ENCODE data around the gene NAT14. TPM values are rescaled to one million over a fixed set of nuclear protein-coding genes. Genes with fewer than 3 reads are reported as not detected.

NAT14 gene
- total and polyA plus RNA-seq, 2 of the 8 experiments (the other 6 are each of a cell fraction or from before 2014, with no cell fraction given) = 47.1 to 71.2 TPM

DNA sequence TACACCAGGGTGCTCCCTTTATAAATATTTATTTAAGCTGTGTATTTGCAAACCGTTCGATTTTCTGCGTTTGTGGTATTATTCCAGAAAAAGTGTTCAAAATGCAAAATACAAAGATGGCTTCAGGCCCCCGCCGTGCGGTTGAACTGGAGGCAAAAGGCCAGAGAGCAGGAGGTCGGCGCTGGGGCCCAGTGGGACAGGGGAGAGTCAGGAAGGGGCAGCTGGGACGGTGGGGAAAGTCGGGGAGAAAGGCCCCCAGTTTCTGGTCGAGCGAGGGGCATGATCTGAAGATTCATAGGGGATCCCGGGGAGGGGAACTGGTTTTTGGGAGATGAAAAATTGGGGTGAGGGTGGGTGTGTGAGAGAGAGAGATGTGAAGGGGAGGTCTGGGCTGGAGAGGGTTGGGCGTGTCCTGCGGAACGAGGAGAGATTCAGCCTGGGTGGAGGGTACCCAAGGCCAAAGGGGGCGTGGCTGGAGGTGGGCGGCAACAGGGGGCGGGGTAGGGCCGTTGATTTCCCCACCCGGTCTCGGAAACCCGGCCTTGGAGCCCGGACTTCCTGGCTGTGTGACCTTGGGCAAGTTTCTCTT is 24.2 kb upstream of the NAT14 start:
- CTCF ChIA-PET (ENCODE audit: partially characterized antibody) = interaction anchor here (0.6 to 1.7 kb wide), 4 partner anchors 44 to 1287 kb away, joined by 3 to 7 read pairs (median 3); no protein-coding TSS in a partner anchor
- FAIRE-seq = peak; percentile 83
- no peak overlapping the region; the same call in 1 of the 2 replicates for H3K27ac ChIP-seq (ENCODE audit: low read depth, low read length)

More for the DNA sequence above, 24.2 kb upstream of the NAT14 start:
- no peak overlapping the region for H2AFZ ChIP-seq (ENCODE audit: low read length)
- peaks cover 0 to 13% of the 10 kb centered on the region in 2 experiments; a peak in 2 of 4 replicates for H3K79me2 ChIP-seq (ENCODE audit: control insufficient read depth in 1 of 2, insufficient read depth in 2 of 2, low read length in 2 of 2)
- POLR2A ChIA-PET (ENCODE audit: partially characterized antibody) = interaction anchor here (0.5 to 1.6 kb wide), 5 partner anchors 10 to 147 kb away, joined by 3 to 7 read pairs (median 4); partner anchors contain the start of gene ZNF628
- H4K8ac ChIP-seq (ENCODE audit: extremely low read depth, insufficient read depth, low read length) = no peak overlapping the region
- H3K4ac ChIP-seq (replicated peaks; ENCODE audit: insufficient read length, low read depth, low read length) = no peak overlapping the region
- H3K9ac ChIP-seq (replicated peaks in 1 of 4; ENCODE audit: extremely low read depth in 1 of 4, low read depth in 3 of 4, low read length in 3 of 4) = no peak overlapping the region; a peak in 3 of 7 replicates
- no peak overlapping the region; the same call in 1 of the 2 replicates for H3K18ac ChIP-seq (ENCODE audit: extremely low read depth, low read length)
- H3K4me3 ChIP-seq (ENCODE audit: extremely low read depth in 1 of 4, insufficient read depth in 2 of 4, low read depth in 3 of 4, low read length in 4 of 4) = peak overlapping the region; percentile 58 to 81 (median 74)
- H4K5ac ChIP-seq (ENCODE audit: insufficient read length, low read depth, low read length) = no peak overlapping the region
- H2BK5ac ChIP-seq (ENCODE audit: low read depth, low read length) = no peak overlapping the region
- H4K20me1 ChIP-seq (replicated peaks in 1 of 2; ENCODE audit: control insufficient read depth in 1 of 2, insufficient read depth in 2 of 2, low read length in 2 of 2) = peaks cover 2 to 4% of the 10 kb centered on the region in 2 experiments
- H3K56ac ChIP-seq (replicated peaks; ENCODE audit: insufficient read length, low read depth, low read length) = no peak overlapping the region
- peak in 1 of 2 experiments; percentile 92 for DNase-seq (ENCODE audit: low read depth in 1 of 2, low spot score in 2 of 2)
- no peak overlapping the region for H3K14ac ChIP-seq (ENCODE audit: insufficient read length)
- H3K27me3 ChIP-seq (replicated peaks in 1 of 4; ENCODE audit: control insufficient read depth in 3 of 4, extremely low read depth in 1 of 4, insufficient read depth in 3 of 4, low read length in 3 of 4) = no peaks in the 10 kb centered on the region; a peak in 1 of 7 replicates
- no peak overlapping the region for H2BK120ac ChIP-seq (replicated peaks; ENCODE audit: low read depth, low read length)
- no peak overlapping the region for H3K23ac ChIP-seq (ENCODE audit: insufficient read length)
- peaks cover 3 to 25% (median 16%) of the 10 kb centered on the region in 4 experiments for H3K4me1 ChIP-seq (replicated peaks in 1 of 4; ENCODE audit: control insufficient read depth in 3 of 4, insufficient read depth in 4 of 4, low read length in 3 of 4)
- WGBS, 2 experiments (ENCODE audit: extremely low coverage in 1 of 2, insufficient coverage in 1 of 2, insufficient read length in 1 of 2, insufficient replicate concordance in 2 of 2, low coverage in 1 of 2, low lambda C conversion rate in 2 of 2, missing lambda C conversion rate in 1 of 2) = 8% methylated on average over 16 of the region's 24 CpGs; no CpG with 5 or more reads in 1 of the 2 experiments
- no peaks in the 10 kb centered on the region for H3K9me3 ChIP-seq (ENCODE audit: insufficient read depth in 2 of 2, low read depth in 1 of 2, low read length in 1 of 2)
- peaks cover 13% of the 10 kb centered on the region for H3K79me1 ChIP-seq (ENCODE audit: low read depth, low read length)
- H3K23me2 ChIP-seq (ENCODE audit: low read depth, low read length) = peaks cover 1% of the 10 kb centered on the region; the same call in 1 of the 2 replicates
- H2BK20ac ChIP-seq (ENCODE audit: low read length) = no peak overlapping the region
- H3K4me2 ChIP-seq (ENCODE audit: insufficient read depth in 1 of 2, low read depth in 2 of 2, low read length in 2 of 2) = peak overlapping the region; percentile 61 to 64
- H2BK12ac ChIP-seq (ENCODE audit: low read depth, low read length) = no peak overlapping the region
- peaks cover 0 to 5% (median 0%) of the 10 kb centered on the region in 4 experiments; a peak in 2 of 8 replicates for H3K36me3 ChIP-seq (ENCODE audit: control insufficient read depth in 2 of 4, insufficient read depth in 4 of 4, low read length in 3 of 4)
- no peak overlapping the region for H2AK5ac ChIP-seq (ENCODE audit: low read depth, low read length)
- H4K91ac ChIP-seq (replicated peaks; ENCODE audit: insufficient read length, low read length) = no peak overlapping the region
- TF ChIP-seq POLR2A (IDR thresholded peaks at IDR 0.05; ENCODE audit: control extremely low read depth in 1 of 2, low read depth in 2 of 2, low read length in 2 of 2) = 0 out of 3 replicates have a peak, but pooled peaks of 1 of the 2 experiments have one; percentile 72
- TF ChIP-seq CEBPB (IDR thresholded peaks at IDR 0.05; ENCODE audit: low read depth, low read length) = peak; percentile 33; the same call in 1 of the 2 replicates
- no peak for TF ChIP-seq RNF2 (IDR thresholded peaks at IDR 0.05; ENCODE audit: borderline replicate concordance, low read depth, low read length, missing control alignments, poor library complexity, severe bottlenecking)
- TF ChIP-seq SP4 (IDR thresholded peaks at IDR 0.05; ENCODE audit: low read length) = no peak; the same call in 1 of the 2 replicates
- 0 out of 4 replicates have a peak, but pooled peaks have one; percentile 32 to 53 for TF ChIP-seq SIN3A (conservative IDR thresholded peaks at IDR 0.05 in 1 of 2, IDR thresholded peaks at IDR 0.05 in 1 of 2; ENCODE audit: low read depth in 1 of 2, low read length in 2 of 2)
- no peak for TF ChIP-seq POLR2AphosphoS5 (IDR thresholded peaks at IDR 0.05; ENCODE audit: low read depth, low read length)
- no peak for TF ChIP-seq SAP30 (IDR thresholded peaks at IDR 0.05; ENCODE audit: insufficient read depth, insufficient replicate concordance, low read length)
- TF ChIP-seq CHD1 (IDR thresholded peaks at IDR 0.05; ENCODE audit: low read depth, low read length) = no peak
- TF ChIP-seq FOSL1 (IDR thresholded peaks at IDR 0.05; ENCODE audit: insufficient read depth, low read depth, low read length) = peak; percentile 46; the same call in 1 of the 2 replicates
- peak; percentile 82 for TF ChIP-seq SP1 (IDR thresholded peaks at IDR 0.05; ENCODE audit: low read depth, low read length)
- peak; percentile 73; the same call in 1 of the 2 replicates for TF ChIP-seq YY1 (IDR thresholded peaks at IDR 0.05; ENCODE audit: low read depth, low read length)
- H2BK15ac ChIP-seq (ENCODE audit: low read length) = no peak overlapping the region
